GM18520 (cell line): ENCODE data around the gene NEK7.
A peak's percentile ranks its signal among the peaks of the same experiment; 100 is the strongest.

Source experiments
- ATAC-seq: cut with Tn5 transposase; IDR thresholded peaks from one replicate; pipeline ENCODE4 v1.9.1; 2021; ENCODE audit not compliant: unreplicated experiment

Gene NEK7

GRCh38 chr1:198346178-198346577 is 189.4 kb downstream of the NEK7 start:
- ATAC-seq: no peak

DNA sequence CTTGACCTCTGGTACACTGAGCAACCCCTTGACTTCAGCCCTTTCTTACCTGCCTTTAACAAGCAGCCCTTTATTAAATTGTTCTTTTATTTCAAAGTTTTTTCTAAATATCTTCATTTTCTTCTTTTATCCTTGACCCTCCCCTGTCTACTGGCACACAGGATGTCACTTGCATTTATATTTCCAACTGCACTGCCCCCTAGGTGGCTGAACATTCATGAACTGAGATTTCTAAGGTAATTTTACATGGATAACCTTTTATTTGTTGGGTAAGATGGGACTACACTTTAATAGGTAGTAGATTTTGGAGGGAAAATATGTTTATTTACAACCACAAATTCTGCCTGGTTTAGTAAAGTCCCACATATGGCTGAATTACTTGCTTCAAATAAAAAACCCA is 193.7 kb downstream of the NEK7 start:
- ATAC-seq: no peak

- peak; percentile 95 for ATAC-seq
Measured at GRCh38 chr1:198352975-198353695, 196.3 kb downstream of the NEK7 start.

DNA sequence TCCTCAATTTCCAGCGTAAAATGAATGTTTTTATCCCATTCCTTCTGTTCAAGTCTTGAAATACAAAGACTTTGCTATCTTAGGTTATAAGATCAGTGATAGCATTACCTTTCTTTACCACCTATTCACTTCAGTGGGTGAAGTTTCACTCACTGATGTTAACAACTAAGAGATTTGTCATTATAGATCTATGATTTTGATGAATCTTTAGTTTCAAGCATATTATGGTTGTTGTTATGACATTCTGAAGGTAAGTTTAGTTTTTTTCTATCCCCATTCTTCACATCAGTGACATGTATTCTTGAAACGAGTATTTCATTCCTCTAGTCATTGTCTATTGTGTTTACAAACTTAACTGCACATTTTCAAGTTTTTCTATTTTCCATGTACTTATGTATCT is 201.1 kb downstream of the NEK7 start:
- ATAC-seq: no peak

GRCh38 chr1:198359024-198359653 is 202.3 kb downstream of the NEK7 start:
- no peak for ATAC-seq

- ATAC-seq: no peak
Measured at GRCh38 chr1:198360208-198360729, 203.5 kb downstream of the NEK7 start.

DNA sequence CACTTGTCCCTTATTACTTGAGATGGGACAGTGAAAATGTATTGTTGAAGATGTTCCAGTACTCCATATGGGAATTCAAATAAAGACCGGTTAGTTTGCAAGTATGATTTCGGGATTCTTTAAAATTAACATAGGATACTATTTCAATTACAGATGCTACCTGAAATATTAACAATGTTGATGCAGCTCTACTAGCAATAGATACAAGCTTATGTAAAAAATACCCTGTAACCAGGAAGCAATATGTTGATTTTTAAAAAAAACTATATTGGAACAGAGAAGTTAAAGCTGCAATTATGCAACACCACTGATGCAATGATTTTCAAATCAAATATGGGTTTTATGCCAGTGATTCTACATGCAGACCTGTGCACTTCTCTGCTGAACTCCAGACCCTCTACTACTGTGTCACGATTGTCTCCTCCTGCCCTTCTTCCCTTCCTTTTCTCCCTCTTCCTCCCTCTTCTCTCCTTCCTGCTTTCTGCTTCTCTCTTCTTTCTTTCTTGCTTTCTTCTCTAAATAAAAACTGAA is 204.5 kb downstream of the NEK7 start:
- ATAC-seq: no peak

DNA sequence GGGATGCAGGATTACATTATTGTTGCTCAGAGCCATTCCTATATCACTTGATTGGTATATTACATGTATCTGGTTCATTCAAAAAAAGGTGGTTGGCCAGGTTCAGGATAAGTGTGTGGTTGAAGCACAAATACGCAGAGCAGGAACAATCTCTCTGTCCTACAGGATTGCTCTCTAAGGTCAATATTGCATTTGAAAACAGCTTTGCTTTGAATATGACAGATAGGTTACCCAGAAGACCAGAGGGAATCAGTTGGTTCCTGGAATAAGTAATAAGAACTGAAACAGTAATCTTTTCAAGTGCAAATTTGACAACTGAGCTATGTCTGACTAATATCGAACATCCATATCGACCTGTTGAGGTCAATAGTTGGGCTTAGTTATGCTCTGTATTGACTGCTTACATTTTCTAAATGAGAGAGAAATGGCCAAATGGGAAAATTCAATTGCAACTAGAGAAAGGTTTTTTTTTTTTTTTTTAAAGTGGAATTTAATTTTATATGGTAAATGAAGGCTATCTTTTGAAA is 206.9 kb downstream of the NEK7 start:
- ATAC-seq: peak; percentile 82

DNA sequence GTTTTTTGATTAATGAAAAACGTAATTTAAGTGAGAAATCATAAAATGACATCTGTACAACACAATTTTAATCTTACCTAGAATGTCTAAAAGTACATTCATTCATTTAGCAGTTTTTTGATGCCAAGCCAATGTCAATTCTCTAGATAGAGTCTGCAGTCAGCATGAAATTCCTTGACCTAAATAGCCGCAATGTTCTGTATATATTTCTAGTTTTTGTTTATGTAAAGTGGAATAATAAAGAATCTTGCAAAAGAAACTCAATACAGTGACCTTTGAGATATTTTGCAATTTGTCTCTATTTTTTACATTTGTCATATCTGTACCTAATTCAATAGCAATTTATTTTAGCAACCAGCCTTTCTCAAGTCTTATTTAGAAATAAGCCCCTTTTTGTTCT is 207.7 kb downstream of the NEK7 start:
- ATAC-seq: no peak

- ATAC-seq: no peak
Measured at GRCh38 chr1:198367296-198367695, 210.5 kb downstream of the NEK7 start.

- no peak for ATAC-seq
Measured at GRCh38 chr1:198370996-198371395, 214.2 kb downstream of the NEK7 start.
